ENCODE measurements around the gene TOMM40.
"Not testable (repeated sequence)": the region's sequence is repeated elsewhere in the genome, so short reads cannot be mapped to it uniquely, and the experiment has no call there.

Gene TOMM40

GRCh38 chr19:44891016-44891882 lies at the start of gene TOMM40:
Gene TOMM40, plus strand, starts transcription at chr19:44891254. Its CDS starts 162 bp downstream, at chr19:44891416.
- DNase-seq (ENCODE audit: low read depth) = peak; percentile 100

GRCh38 chr19:44845286-44845611 lies 45.8 kb upstream of the TOMM40 start:
- no peak for DNase-seq (ENCODE audit: low read depth)

GRCh38 chr19:44845612-44846454 lies 45.2 kb upstream of the TOMM40 start, which contains the start of gene NECTIN2:
Gene NECTIN2, plus strand, starts transcription at chr19:44846297. Its CDS starts 229 bp downstream, at chr19:44846526.
- DNase-seq (ENCODE audit: low read depth) = peak; percentile 63

GRCh38 chr19:44846455-44847143 lies 44.5 kb upstream of the TOMM40 start:
- DNase-seq (ENCODE audit: low read depth) = no peak

- DNase-seq (ENCODE audit: low read depth) = no peak
Measured at GRCh38 chr19:44847144-44848035, 43.7 kb upstream of the TOMM40 start.

GRCh38 chr19:44848036-44848811 lies 42.8 kb upstream of the TOMM40 start:
- DNase-seq (ENCODE audit: low read depth) = no peak

GRCh38 chr19:44848812-44849447 lies 42.1 kb upstream of the TOMM40 start:
- DNase-seq (ENCODE audit: low read depth) = no peak

GRCh38 chr19:44850641-44851109 lies 40.4 kb upstream of the TOMM40 start:
- DNase-seq (ENCODE audit: low read depth) = no peak

GRCh38 chr19:44851427-44851826 lies 39.6 kb upstream of the TOMM40 start:
- no peak for DNase-seq (ENCODE audit: low read depth)

- no peak for DNase-seq (ENCODE audit: low read depth)
Measured at GRCh38 chr19:44855606-44856005, 35.4 kb upstream of the TOMM40 start.

GRCh38 chr19:44856421-44857083 lies 34.5 kb upstream of the TOMM40 start:
- DNase-seq (ENCODE audit: low read depth) = no peak

- no peak for DNase-seq (ENCODE audit: low read depth)
Measured at GRCh38 chr19:44857837-44858236, 33.2 kb upstream of the TOMM40 start.

- DNase-seq (ENCODE audit: low read depth) = not testable (repeated sequence)
Measured at GRCh38 chr19:44861576-44861975, 29.5 kb upstream of the TOMM40 start.

GRCh38 chr19:44863990-44864389 lies 27.1 kb upstream of the TOMM40 start:
- no peak for DNase-seq (ENCODE audit: low read depth)

- DNase-seq (ENCODE audit: low read depth) = no peak
Measured at GRCh38 chr19:44865196-44865767, 25.8 kb upstream of the TOMM40 start.

- no peak for DNase-seq (ENCODE audit: low read depth)
Measured at GRCh38 chr19:44866664-44867063, 24.4 kb upstream of the TOMM40 start.

- no peak for DNase-seq (ENCODE audit: low read depth)
Measured at GRCh38 chr19:44867578-44867977, 23.5 kb upstream of the TOMM40 start.

- no peak for DNase-seq (ENCODE audit: low read depth)
Measured at GRCh38 chr19:44869733-44870470, 21.2 kb upstream of the TOMM40 start.
